KBM-7 (cell line): ENCODE results near the gene BTRC.
A peak's percentile ranks its signal among the peaks of the same experiment; 100 is the strongest.
"Not testable (repeated sequence)": the region's sequence is repeated elsewhere in the genome, so short reads cannot be mapped to it uniquely, and the experiment has no call there.

Experiments used
- DNase-seq: peaks from one replicate; pipeline ENCODE4 v3.0.0-alpha.2; 2015
- in situ Hi-C: fragments of 300-500 bp; cut with MboI; formaldehyde crosslinking; loops from 2 replicates; pipeline ENCODE4 v1.14.3; 2020; ENCODE audit warnings: low sequenced_read_pairs, low pct_unique_long_range_greater_than_20kb, mixed read lengths

The BTRC gene

GRCh38 chr10:101375076-101375475, 21.1 kb downstream of the BTRC start:
- in situ Hi-C loops: no loop called here
- DNase-seq: no peak

GRCh38 chr10:101379663-101380352, 25.8 kb downstream of the BTRC start:
- DNase-seq: no peak
- in situ Hi-C loops: no loop called here

- in situ Hi-C loops: no loop called here
Observed at GRCh38 chr10:101380353-101381017, 26.5 kb downstream of the BTRC start.

GRCh38 chr10:101385866-101386658, 32.1 kb downstream of the BTRC start:
- DNase-seq: no peak
- in situ Hi-C loops: no loop called here

More at GRCh38 chr10:101380353-101381017, 26.5 kb downstream of the BTRC start:
- DNase-seq: no peak

GRCh38 chr10:101386659-101387259, 32.8 kb downstream of the BTRC start:
- DNase-seq: no peak
- in situ Hi-C loops: no loop called here

GRCh38 chr10:101388676-101389276, 34.8 kb downstream of the BTRC start:
- DNase-seq: no peak
- in situ Hi-C loops: no loop called here

GRCh38 chr10:101389532-101389931, 35.6 kb downstream of the BTRC start:
- in situ Hi-C loops, DNase-seq: not testable (repeated sequence)

- in situ Hi-C loops: no loop called here
- no peak for DNase-seq
Observed at GRCh38 chr10:101389986-101390531, 36.1 kb downstream of the BTRC start.

- in situ Hi-C loops: no loop called here
- no peak for DNase-seq
Observed at GRCh38 chr10:101393378-101393777, 39.4 kb downstream of the BTRC start.

GRCh38 chr10:101394524-101395133, 40.7 kb downstream of the BTRC start:
- in situ Hi-C loops: no loop called here
- no peak for DNase-seq

- DNase-seq: peak; percentile 41
- in situ Hi-C loops: no loop called here
Observed at GRCh38 chr10:101397140-101397539, 43.2 kb downstream of the BTRC start.

- in situ Hi-C loops: no loop called here
- no peak for DNase-seq
Observed at GRCh38 chr10:101400585-101400984, 46.6 kb downstream of the BTRC start.

- no peak for DNase-seq
- in situ Hi-C loops: no loop called here
Observed at GRCh38 chr10:101402711-101403110, 48.7 kb downstream of the BTRC start.

- DNase-seq: no peak
- in situ Hi-C loops: no loop called here
Observed at GRCh38 chr10:101403161-101403560, 49.2 kb downstream of the BTRC start.

GRCh38 chr10:101405001-101405400, 51.0 kb downstream of the BTRC start:
- no peak for DNase-seq
- in situ Hi-C loops: no loop called here

GRCh38 chr10:101411598-101411997, 57.6 kb downstream of the BTRC start:
- no peak for DNase-seq
- in situ Hi-C loops: no loop called here

- no peak for DNase-seq
- in situ Hi-C loops: no loop called here
Observed at GRCh38 chr10:101414034-101414433, 60.1 kb downstream of the BTRC start.

GRCh38 chr10:101415884-101416283, 61.9 kb downstream of the BTRC start:
- in situ Hi-C loops: no loop called here
- DNase-seq: no peak

GRCh38 chr10:101421967-101422366, 68.0 kb downstream of the BTRC start:
- in situ Hi-C loops: not testable (repeated sequence)

More at GRCh38 chr10:101421967-101422366, 68.0 kb downstream of the BTRC start:
- not testable (repeated sequence) for DNase-seq
